CMK (cell line): ENCODE results near the gene CCDC86.
"Not testable (repeated sequence)": the region's sequence is repeated elsewhere in the genome, so short reads cannot be mapped to it uniquely, and the experiment has no call there.

Experiments used
- DNase-seq: peaks from one replicate; pipeline ENCODE4 v3.0.0-alpha.2; 2010; ENCODE audit warnings: low read depth

CCDC86 gene

GRCh38 chr11:60841797-60842667, at the start of gene CCDC86:
Gene CCDC86, plus strand, starts transcription at chr11:60842113. Its CDS starts 12 bp downstream, at chr11:60842125.
- peak; percentile 83 for DNase-seq

- no peak for DNase-seq
These were observed 49.4 kb upstream of the CCDC86 start for GRCh38 chr11:60792521-60792920.

GRCh38 chr11:60795291-60795690, 46.6 kb upstream of the CCDC86 start:
- no peak for DNase-seq

DNA sequence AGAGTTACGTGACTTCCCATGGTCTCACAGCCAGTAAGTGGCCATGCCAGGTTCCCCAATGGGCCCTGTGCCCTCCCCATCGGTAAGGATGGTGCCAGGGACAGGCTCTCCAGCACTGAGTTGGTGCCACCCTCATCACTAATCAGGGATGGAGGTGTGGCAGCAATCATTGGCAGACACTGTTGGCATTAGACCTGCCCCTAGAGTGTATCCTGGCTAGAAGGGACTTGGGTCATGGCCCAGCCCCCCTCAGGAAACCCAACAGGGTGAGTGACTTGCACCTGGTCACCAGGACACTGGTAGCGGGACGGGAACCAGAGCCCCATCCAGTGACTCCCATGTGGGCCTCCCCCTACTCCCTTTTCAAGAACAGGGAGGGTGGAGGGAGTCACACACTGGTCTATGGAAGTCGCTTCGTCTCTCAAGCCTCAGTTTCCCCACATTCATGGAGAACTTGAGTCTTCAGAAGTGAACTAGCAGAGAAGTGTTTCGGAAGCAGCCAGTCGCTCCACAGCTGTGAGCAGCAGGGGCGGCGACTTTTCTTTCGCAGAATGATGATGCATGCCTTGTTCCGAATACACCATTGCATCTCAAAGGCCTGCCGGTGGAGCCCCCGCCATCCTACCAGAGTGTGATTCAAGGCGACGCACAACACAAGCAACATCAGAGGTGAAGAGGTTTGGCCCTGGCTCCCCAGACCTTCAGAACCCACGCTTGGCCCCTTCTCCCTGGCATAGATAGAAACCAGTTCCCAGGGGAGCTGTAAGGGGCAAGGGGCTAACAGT, 43.9 kb upstream of the CCDC86 start:
- no peak for DNase-seq

- no peak for DNase-seq
These were observed 43.3 kb upstream of the CCDC86 start for GRCh38 chr11:60798631-60799030.

- no peak for DNase-seq
These were observed 40.7 kb upstream of the CCDC86 start for GRCh38 chr11:60801194-60801593.

- DNase-seq: no peak
These were observed 38.5 kb upstream of the CCDC86 start for GRCh38 chr11:60803273-60803936.

- no peak for DNase-seq
These were observed 32.7 kb upstream of the CCDC86 start for GRCh38 chr11:60809249-60809648.

GRCh38 chr11:60809691-60810090, 32.2 kb upstream of the CCDC86 start:
- no peak for DNase-seq

DNA sequence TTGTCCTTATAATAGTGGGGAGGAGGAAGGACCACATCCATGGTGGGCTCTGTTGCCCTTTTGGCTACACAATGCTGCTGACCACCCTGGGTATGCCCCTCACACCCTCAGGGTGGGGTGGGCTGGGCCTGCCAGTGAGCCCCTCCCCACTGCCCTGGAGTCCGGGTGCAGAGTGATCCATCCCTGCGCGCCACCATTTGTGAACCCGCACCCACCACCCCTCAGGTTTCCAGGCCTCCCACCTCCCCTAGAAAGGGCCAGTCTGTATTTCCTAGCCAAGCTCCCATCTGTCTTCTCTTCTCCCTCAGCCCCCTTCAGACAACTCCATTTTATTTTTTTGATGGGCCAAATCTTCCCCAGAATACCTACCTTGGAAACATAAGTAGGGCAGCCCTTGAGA, 31.8 kb upstream of the CCDC86 start:
- DNase-seq: no peak

DNA sequence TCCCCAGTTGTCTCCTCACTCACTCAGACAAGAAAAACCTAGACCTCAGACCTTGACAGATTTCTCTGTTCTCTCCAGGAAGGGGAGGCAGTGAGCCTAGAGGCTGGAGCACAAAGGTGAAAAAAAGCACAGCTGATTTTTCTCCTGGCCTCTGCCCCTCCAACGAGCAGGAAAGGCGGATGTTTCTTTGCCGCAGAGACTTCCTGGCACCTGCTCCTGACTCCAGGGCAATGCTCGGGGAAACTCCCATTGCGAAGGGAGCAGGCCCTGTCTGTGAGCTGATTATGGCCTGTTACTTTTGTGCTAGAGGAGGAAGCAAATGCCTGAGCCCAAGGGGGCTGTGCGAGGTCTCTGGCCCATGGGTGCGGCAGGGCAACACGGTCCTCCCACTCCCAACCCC, 31.3 kb upstream of the CCDC86 start:
- no peak for DNase-seq

DNA sequence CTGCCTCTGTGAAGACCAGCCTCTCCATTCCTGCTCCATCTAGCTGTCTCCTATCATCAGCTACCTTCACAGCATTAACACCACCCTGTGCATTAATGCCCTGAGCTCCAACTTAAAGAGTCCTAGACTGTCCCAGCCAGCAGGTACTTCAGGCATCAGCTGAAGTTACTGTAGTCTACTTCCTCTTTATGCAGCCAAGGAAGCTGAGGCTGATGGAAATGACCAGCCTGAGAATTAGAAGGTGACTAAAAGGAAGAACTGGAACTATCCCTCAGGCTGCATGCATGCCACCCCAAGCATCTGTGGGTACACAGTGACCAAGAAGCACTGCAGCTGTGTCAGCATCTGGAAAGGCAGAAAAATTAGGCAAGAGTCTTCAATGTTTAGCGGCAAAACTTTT, 28.6 kb upstream of the CCDC86 start:
- no peak for DNase-seq

DNA sequence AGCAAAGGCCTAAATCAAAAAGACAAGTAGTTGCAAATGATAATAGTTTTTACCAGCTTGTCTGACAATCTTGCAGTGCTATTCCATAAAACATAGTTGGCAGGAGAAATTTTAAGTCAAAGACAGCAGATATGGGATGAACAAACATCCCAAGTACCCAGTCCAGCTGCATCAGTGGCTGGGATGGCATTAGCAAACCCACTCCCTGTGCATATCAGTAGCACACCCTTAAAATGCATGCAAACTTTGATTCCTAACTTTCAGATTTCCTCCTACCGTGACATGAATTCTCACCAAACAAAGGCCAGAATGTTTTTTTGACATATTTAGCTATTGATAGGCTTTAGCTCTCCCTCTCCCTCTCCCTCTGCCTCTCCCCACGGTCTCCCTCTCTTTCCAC, 27.8 kb upstream of the CCDC86 start:
- DNase-seq: no peak

DNA sequence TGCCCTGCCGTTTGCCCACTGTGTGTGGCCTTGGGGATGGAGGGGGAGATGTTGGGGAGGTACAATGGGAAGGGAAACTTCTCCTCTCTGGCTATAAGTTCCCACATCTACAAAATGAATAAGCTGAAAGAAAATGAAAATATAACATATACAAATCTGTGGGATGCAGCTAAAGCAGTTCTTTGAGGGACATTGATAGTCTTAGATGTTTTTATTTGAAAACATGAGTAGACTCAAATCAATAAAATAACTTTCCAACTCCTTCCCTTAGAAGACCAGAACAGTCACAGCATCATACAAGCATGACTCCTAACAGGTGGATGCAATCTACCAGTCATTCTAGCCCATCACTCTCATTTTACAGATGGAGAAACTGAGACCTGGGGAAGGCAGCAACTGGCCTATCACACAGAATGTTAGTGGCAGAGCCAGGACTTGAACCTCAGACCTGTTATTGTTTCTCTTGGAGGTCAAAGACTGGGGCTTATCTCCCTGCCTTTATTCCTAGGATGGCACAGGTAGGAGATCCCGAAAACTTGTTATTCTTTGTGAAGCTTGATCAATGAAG, 25.2 kb upstream of the CCDC86 start:
- DNase-seq: no peak

DNA sequence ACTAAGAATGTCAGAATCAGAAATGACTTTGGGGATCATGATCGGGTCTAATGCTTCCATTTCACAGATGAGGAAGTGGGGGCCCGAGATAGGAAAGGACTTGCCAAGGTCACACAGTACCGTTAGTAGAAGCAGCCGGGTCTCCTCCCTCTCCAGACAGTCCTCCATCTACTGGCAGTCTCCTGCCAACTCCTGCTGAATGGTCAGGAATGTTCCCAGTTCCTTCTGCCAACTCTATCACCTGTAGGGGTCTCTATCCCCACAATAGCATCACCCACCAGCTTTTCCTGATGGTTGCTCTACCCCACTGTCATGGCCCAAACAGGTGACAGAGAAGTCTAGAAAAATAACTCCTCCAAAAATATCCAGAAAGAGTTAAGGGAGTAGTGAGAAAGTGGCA, 23.9 kb upstream of the CCDC86 start:
- no peak for DNase-seq

DNA sequence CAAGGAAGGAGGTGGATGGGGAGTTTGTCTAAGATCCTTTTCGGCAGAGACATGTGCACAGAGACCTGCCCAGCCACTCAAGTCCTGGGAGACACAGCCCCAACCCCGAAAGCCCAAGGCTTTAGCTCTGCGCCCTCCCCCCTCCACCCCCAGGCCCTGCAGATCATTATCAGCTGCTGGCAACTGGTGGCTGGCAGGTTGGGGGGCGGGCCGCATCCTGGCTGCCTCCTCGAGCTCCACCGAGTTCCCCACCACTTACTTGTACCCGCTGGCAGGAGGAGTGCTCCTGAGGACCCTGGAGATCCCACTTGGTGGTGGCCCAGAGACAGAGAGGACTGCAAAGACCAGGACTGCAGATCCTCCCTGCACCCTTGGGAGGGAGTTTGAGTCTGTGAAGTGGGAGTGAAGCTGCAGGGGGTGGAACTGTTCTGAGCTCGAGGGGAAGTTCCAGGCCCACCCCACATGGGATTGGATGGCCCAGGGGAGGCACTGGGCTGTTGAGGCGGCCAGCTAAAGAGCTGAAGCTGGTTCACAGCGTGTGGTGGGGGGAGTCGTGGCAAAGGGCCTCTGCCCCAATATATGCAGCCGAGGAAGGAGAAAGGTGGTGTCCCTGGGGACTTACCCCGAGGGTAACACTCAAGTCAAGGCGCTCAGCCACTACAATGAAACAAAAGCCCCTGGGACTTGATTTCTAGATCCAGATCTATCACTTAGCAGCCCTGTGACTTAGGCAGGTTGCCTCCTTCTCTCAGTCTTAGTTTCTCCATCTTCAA, 19.9 kb upstream of the CCDC86 start:
- no peak for DNase-seq

DNA sequence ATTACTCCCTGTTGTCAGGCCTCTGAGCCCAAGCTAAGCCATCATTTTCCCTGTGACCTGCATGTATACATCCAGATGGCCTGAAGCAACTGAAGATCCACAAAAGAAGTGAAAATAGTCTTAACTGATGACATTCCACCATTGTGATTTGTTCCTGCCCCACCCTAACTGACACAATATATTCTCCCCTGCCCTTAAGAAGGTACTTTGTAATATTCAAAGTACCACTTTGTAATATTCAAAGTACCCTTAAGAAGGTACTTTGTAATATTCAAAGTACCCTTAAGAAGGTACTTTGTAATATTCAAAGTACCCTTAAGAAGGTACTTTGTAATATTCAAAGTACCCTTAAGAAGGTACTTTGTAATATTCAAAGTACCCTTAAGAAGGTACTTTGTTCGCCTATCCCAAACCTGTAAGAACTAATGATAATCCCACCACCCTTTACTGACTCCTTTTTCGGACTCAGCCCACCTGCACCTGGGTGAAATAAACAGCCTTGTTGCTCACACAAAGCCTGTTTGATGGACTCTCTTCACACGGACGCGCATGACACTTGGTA, 18.1 kb upstream of the CCDC86 start:
- not testable (repeated sequence) for DNase-seq

- DNase-seq: no peak
These were observed 16.8 kb upstream of the CCDC86 start for GRCh38 chr11:60825118-60825517.

- DNase-seq: no peak
These were observed 16.1 kb upstream of the CCDC86 start for GRCh38 chr11:60825790-60826189.

DNA sequence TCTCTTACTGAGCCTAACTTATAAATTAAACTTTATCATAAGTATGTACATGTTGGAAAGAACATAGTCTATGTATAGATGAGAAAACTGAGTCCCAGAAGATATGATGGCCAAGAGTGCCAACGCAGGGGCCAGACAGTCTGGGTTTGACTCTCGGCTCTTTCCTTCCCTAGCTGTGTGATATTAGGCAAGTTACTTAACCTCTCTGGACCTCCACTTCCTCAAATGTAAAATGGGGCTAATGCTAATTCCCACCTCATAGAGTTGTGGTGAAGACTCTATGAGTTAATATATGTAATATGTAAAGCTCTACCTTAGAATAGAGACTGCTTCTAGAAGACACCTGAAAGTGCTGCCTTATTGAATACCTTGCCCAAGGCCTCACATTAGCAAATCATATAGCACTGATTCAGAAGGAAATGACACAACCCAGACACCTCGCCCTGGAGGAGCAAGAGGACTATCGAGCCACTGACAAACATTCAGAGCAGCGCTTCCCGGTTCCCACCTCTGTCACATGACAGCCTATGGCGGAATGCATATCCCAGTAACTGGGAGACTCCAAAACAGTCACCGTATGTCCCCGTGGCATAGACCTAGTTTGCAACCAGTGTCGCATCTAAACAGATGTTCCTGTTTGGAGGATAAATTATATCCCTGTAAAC, 11.3 kb upstream of the CCDC86 start:
- no peak for DNase-seq

GRCh38 chr11:60831143-60831500, 10.8 kb upstream of the CCDC86 start:
- peak; percentile 62 for DNase-seq
